HG03521 (cell line): ENCODE data around the gene COX10.
"Not testable (repeated sequence)": the region's sequence is repeated elsewhere in the genome, so short reads cannot be mapped to it uniquely, and the experiment has no call there.

ENCODE experiments used
- ATAC-seq: cut with Tn5 transposase; IDR thresholded peaks from one replicate; pipeline ENCODE4 v1.9.1; 2021; ENCODE audit warnings: mild to moderate bottlenecking, moderate library complexity; ENCODE audit not compliant: unreplicated experiment

COX10 gene

GRCh38 chr17:14169287-14169686 lies 100.0 kb downstream of the COX10 start:
- ATAC-seq = no peak

- ATAC-seq = no peak
These were observed 100.6 kb downstream of the COX10 start for GRCh38 chr17:14169901-14170300.

- ATAC-seq = not testable (repeated sequence)
These were observed 107.7 kb downstream of the COX10 start for GRCh38 chr17:14176989-14177388.

GRCh38 chr17:14177801-14178200 lies 108.5 kb downstream of the COX10 start:
- not testable (repeated sequence) for ATAC-seq

GRCh38 chr17:14179951-14180350 lies 110.6 kb downstream of the COX10 start:
- not testable (repeated sequence) for ATAC-seq

- ATAC-seq = not testable (repeated sequence)
These were observed 112.8 kb downstream of the COX10 start for GRCh38 chr17:14182084-14182483.

- ATAC-seq = not testable (repeated sequence)
These were observed 115.2 kb downstream of the COX10 start for GRCh38 chr17:14184536-14184935.

GRCh38 chr17:14186443-14186842 lies 117.1 kb downstream of the COX10 start:
- ATAC-seq = not testable (repeated sequence)

- not testable (repeated sequence) for ATAC-seq
These were observed 121.5 kb downstream of the COX10 start for GRCh38 chr17:14190774-14191173.

- ATAC-seq = not testable (repeated sequence)
These were observed 122.2 kb downstream of the COX10 start for GRCh38 chr17:14191469-14191868.

- not testable (repeated sequence) for ATAC-seq
These were observed 122.7 kb downstream of the COX10 start for GRCh38 chr17:14192039-14192438.

GRCh38 chr17:14192636-14193344 lies 123.5 kb downstream of the COX10 start:
- ATAC-seq = not testable (repeated sequence)

GRCh38 chr17:14196377-14196997 lies 127.2 kb downstream of the COX10 start:
- no peak for ATAC-seq

GRCh38 chr17:14197057-14197456 lies 127.8 kb downstream of the COX10 start:
- ATAC-seq = no peak

- ATAC-seq = no peak
These were observed 128.3 kb downstream of the COX10 start for GRCh38 chr17:14197586-14197985.

GRCh38 chr17:14198013-14198412 lies 128.7 kb downstream of the COX10 start:
- no peak for ATAC-seq

- ATAC-seq = no peak
These were observed 129.3 kb downstream of the COX10 start for GRCh38 chr17:14198575-14198974.

GRCh38 chr17:14199601-14200000 lies 130.3 kb downstream of the COX10 start:
- ATAC-seq = no peak

GRCh38 chr17:14200354-14200753 lies 131.1 kb downstream of the COX10 start:
- no peak for ATAC-seq

- no peak for ATAC-seq
These were observed 132.0 kb downstream of the COX10 start for GRCh38 chr17:14201021-14201987.

- no peak for ATAC-seq
These were observed 132.7 kb downstream of the COX10 start for GRCh38 chr17:14201988-14202380.
